HG02840 (cell line): ENCODE data around the gene TLR1.
"Not testable (repeated sequence)": the region's sequence is repeated elsewhere in the genome, so short reads cannot be mapped to it uniquely, and the experiment has no call there.

Source experiments
- ATAC-seq: cut with Tn5 transposase; IDR thresholded peaks from one replicate; pipeline ENCODE4 v1.9.1; 2021; ENCODE audit warnings: mild to moderate bottlenecking, moderate library complexity, moderate number of reproducible peaks; ENCODE audit not compliant: unreplicated experiment, low FRiP score

The TLR1 gene

GRCh38 chr4:38804654-38805295 lies at the start of gene TLR1:
Gene TLR1 (minus strand): TSS chr4:38804791. CDS start chr4:38798831, 5,960 bp downstream.
- peak; percentile 24 for ATAC-seq

DNA sequence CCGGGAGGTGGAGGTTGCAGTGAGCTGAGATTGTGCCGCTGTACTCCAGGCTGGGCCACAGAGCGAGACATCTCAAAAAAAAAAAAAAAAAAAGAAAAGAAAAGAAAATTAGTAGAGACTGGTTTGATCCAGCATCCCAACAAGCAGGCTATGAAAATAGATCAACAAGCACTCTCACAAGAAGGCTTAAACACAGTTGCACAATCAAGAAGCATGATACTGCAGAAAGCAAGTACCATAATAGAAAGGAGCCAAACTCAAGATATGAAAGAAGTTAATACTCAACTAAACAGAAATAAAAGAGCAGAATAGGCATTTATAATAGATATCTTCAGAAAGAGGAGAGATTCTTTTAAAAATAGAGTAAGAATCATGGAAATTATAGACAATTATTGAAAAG lies 41.4 kb upstream of the TLR1 start:
- no peak for ATAC-seq

- no peak for ATAC-seq
These were observed 38.4 kb upstream of the TLR1 start for GRCh38 chr4:38842994-38843393.

DNA sequence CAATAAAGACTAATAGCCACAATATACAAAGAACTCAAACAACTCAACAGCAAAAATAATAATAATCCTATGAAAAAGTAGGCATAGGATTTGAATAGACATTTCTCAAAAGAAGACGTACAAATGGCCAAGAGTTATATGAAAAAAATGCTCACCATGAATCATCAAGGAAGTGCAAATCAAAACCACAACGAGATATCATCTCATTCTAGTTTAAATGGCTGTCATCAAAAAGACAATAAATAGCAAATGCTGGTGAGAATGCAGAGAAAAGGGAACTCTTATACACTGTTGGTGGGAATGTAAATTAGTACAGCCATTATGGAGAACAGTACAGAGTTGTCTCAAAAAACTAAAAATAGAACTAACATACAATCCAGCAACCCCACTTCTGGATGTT lies 33.3 kb upstream of the TLR1 start:
- no peak for ATAC-seq

- no peak for ATAC-seq
These were observed 32.7 kb upstream of the TLR1 start for GRCh38 chr4:38837334-38837733.

- ATAC-seq, result no peak
These were observed 30.0 kb upstream of the TLR1 start for GRCh38 chr4:38834570-38834969.

DNA sequence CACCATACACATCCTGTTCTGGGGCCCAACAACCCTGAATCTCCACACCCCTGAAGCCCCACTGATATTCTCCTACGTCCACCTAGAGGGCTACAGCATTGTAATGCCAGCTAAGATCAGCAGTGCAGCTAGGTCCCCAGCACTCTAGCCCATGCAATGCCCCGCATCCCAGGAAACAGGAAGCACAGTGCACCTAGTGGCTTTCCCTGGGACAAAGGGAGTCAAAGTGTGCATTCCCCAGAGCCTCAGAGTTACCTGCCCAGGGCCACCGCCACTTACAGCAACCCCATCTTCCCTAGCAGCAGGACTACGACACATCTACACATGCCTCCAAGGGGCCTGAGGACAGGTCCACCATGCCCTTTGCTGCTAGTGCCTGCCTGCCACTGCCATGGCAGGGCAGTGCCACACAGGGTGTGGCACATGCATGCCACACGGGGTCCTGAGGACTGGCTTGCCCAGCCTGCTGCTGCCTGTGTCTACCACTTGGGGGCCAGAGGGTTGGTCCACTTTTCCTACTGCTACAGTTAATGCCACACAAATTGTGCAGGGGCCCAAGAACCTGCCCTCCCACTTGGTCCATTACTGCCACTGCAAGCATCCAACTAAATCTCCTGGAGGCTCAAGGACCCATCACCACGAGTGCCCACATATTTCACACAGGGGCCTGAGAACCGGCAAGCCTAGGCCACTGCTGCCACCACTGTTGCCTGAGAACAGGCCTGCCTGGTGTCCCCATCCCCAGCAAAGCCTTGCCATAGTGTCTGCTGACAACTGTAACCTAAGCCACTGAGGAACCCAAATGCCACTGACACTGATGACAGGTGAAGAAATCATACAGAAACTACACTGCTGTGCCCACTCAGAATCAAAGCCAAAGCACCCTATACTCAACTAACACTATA lies 28.3 kb upstream of the TLR1 start:
- ATAC-seq, result no peak

- ATAC-seq, result no peak
These were observed 27.6 kb upstream of the TLR1 start for GRCh38 chr4:38832206-38832605.

- no peak for ATAC-seq
These were observed 27.1 kb upstream of the TLR1 start for GRCh38 chr4:38831653-38832052.

- ATAC-seq, result no peak
These were observed 24.6 kb upstream of the TLR1 start for GRCh38 chr4:38829237-38829636.

DNA sequence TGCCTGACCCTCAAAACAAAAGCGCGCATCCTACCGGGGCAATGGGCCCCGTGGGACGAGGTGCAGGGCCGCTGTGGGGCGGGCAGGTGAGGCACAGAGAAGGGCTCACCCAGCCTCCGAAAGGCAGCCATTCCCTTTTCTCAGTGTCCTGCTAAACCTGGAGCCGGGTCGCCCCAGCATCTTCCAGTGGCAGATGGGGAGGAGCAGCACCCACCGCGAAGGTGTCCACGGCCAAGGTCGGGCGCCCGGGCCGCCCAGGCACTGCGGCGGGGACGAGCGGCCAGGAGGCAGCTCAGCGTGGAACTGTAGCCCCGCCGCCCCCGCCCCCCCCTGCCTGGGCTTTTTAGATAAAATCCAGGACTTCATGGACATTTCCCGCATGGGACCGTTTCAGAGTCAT lies 19.2 kb upstream of the TLR1 start:
- ATAC-seq, result no peak

- ATAC-seq, result no peak
These were observed 18.2 kb upstream of the TLR1 start for GRCh38 chr4:38822748-38823303.

GRCh38 chr4:38821739-38822138 lies 17.1 kb upstream of the TLR1 start:
- ATAC-seq, result no peak

GRCh38 chr4:38820329-38821061 lies 15.9 kb upstream of the TLR1 start:
- ATAC-seq, result no peak

GRCh38 chr4:38819569-38819968 lies 15.0 kb upstream of the TLR1 start:
- ATAC-seq, result no peak

- no peak for ATAC-seq
These were observed 13.9 kb upstream of the TLR1 start for GRCh38 chr4:38818441-38818976.

GRCh38 chr4:38815885-38816782 lies 11.5 kb upstream of the TLR1 start:
- ATAC-seq, result no peak

- no peak for ATAC-seq
These were observed 9.8 kb upstream of the TLR1 start for GRCh38 chr4:38814386-38814785.

DNA sequence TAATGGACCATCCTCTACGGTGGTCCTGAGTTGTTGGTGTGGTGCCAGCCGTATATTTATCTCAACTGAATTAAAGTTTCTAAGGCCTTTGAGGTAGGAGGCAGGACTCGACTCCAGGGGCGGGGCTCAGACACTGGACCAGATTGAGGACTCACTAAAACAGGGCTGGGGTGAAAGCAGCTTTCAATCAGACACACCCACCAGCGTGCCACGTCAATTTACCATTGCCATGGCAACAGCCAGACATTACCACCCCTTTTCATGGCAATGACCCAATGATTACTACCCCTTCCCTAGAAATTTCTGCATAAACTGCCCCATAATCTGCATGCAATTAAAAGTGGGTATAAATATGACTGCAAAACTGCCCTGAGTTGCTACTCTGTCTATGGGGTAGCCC lies 6.7 kb upstream of the TLR1 start:
- ATAC-seq, result no peak

- ATAC-seq, result not testable (repeated sequence)
These were observed 2.9 kb upstream of the TLR1 start for GRCh38 chr4:38807462-38807861.
